OCI-LY1 (cell line): Measurements from ENCODE around the gene DDX19B.
"Not testable (repeated sequence)": the region's sequence is repeated elsewhere in the genome, so short reads cannot be mapped to it uniquely, and the experiment has no call there.

Experiments used
- H2AFZ ChIP-seq: fragments of 200-600 bp; sonication (generic), shearing (Covaris generic); 2 replicates; pipeline ENCODE4 v1.6.0; 2014; ENCODE audit warnings: antibody characterized with exemption, mild to moderate bottlenecking, low read length
- H3F3A ChIP-seq: fragments of 200-600 bp; sonication (generic), shearing (Covaris generic); 2 replicates; pipeline ENCODE4 v1.6.0; 2014; ENCODE audit warnings: mild to moderate bottlenecking, antibody characterized with exemption, low read length, moderate library complexity; ENCODE audit not compliant: insufficient read depth
- H3K27ac ChIP-seq: fragments of 200-600 bp; sonication (generic); 2 replicates; pipeline ENCODE4 v1.5.1; 2014; ENCODE audit warnings: low read length, mixed run types, mild to moderate bottlenecking, low read depth; ENCODE audit not compliant: poor library complexity, severe bottlenecking
- H3K27me3 ChIP-seq: fragments of 200-600 bp; sonication (generic); 2 replicates; pipeline ENCODE4 v1.6.0; 2014; ENCODE audit warnings: antibody characterized with exemption, mild to moderate bottlenecking, low read length, moderate library complexity; ENCODE audit not compliant: insufficient read depth
- H3K36me3 ChIP-seq: fragments of 200-600 bp; sonication (generic); 2 replicates; pipeline ENCODE4 v1.6.1; 2014; ENCODE audit warnings: mild to moderate bottlenecking, antibody characterized with exemption, low read length, moderate library complexity, mixed read lengths; ENCODE audit not compliant: insufficient read depth
- H3K4me1 ChIP-seq: fragments of 200-600 bp; sonication (generic); 2 replicates; pipeline ENCODE4 v1.5.1; 2014; ENCODE audit warnings: mild to moderate bottlenecking, low read length, moderate library complexity; ENCODE audit not compliant: insufficient read depth, severe bottlenecking
- H3K4me2 ChIP-seq: fragments of 200-600 bp; sonication (generic), shearing (Covaris generic); 2 replicates; pipeline ENCODE4 v1.6.1; 2014; ENCODE audit warnings: low read length
- H3K4me3 ChIP-seq: fragments of 200-600 bp; sonication (generic); 2 replicates; pipeline ENCODE4 v1.5.1; 2014; ENCODE audit warnings: low read length, low read depth, mild to moderate bottlenecking, mixed read lengths; ENCODE audit not compliant: poor library complexity, severe bottlenecking
- H3K79me2 ChIP-seq: fragments of 200-600 bp; shearing (Covaris generic); 2 replicates; pipeline ENCODE4 v1.6.1; 2016; ENCODE audit warnings: mixed run types, low read length, mixed read lengths; ENCODE audit not compliant: insufficient read depth
- H3K9ac ChIP-seq: fragments of 200-600 bp; sonication (generic), shearing (Covaris generic); 2 replicates; pipeline ENCODE4 v1.6.1; 2014; ENCODE audit warnings: mild to moderate bottlenecking, low read length, mixed read lengths
- H3K9me2 ChIP-seq: fragments of 200-600 bp; sonication (generic), shearing (Covaris generic); 2 replicates; pipeline ENCODE4 v1.6.1; 2014; ENCODE audit warnings: low read depth, mild to moderate bottlenecking, low read length, mixed read lengths
- H3K9me3 ChIP-seq: fragments of 200-600 bp; shearing (Covaris generic); 2 replicates; pipeline ENCODE4 v1.6.1; 2014; ENCODE audit warnings: low read length, mixed read lengths
- H4K20me1 ChIP-seq: fragments of 200-600 bp; sonication (generic), shearing (Covaris generic); 2 replicates; pipeline ENCODE4 v1.6.0; 2016; ENCODE audit warnings: mild to moderate bottlenecking, low read length; ENCODE audit not compliant: insufficient read depth
- EZH2 ChIP-seq: fragments of 200-600 bp; sonication (generic), shearing (Covaris generic); IDR thresholded peaks from 2 replicates; pipeline ENCODE4 v1.8.0; 2017; ENCODE audit warnings: borderline replicate concordance, mixed run types, mild to moderate bottlenecking, antibody characterized with exemption, low read length, moderate library complexity, mixed read lengths
- TF ChIP-seq, protein P1 (sequence below): fragments of 200-600 bp; sonication (generic), shearing (Covaris generic); IDR thresholded peaks from 2 replicates; pipeline ENCODE4 v1.5.1; 2017; ENCODE audit warnings: mild to moderate bottlenecking, antibody characterized with exemption, low read length, moderate library complexity, mixed read lengths

The DDX19B gene

DNA sequence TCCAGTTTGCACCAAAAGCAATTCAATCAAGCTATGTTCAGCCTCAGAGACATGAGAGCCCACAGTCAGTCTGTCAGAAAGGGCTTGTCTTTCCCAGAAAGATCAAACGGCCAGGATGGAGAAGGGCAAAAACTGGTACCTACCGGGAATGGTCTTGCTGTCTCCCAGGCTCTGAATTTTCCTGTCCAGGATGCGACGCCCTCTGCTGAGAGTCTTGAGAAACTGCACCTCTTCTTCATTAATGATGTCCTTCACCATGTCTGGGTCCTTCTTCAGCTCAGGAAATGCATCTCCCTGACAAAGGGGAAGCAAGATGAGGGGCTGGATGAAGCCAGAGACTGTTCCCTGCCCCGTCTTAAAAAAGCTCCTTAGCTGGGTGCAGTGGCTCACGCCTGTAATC lies 31.5 kb upstream of the DDX19B start:
- no peaks in the 10 kb centered on the region for H4K20me1 ChIP-seq
- no peaks in the 10 kb centered on the region for H3F3A ChIP-seq
- H3K79me2 ChIP-seq: no peaks in the 10 kb centered on the region
- H2AFZ ChIP-seq: no peak overlapping the region
- no peak for TF ChIP-seq EZH2
- TF ChIP-seq, protein P1, sequence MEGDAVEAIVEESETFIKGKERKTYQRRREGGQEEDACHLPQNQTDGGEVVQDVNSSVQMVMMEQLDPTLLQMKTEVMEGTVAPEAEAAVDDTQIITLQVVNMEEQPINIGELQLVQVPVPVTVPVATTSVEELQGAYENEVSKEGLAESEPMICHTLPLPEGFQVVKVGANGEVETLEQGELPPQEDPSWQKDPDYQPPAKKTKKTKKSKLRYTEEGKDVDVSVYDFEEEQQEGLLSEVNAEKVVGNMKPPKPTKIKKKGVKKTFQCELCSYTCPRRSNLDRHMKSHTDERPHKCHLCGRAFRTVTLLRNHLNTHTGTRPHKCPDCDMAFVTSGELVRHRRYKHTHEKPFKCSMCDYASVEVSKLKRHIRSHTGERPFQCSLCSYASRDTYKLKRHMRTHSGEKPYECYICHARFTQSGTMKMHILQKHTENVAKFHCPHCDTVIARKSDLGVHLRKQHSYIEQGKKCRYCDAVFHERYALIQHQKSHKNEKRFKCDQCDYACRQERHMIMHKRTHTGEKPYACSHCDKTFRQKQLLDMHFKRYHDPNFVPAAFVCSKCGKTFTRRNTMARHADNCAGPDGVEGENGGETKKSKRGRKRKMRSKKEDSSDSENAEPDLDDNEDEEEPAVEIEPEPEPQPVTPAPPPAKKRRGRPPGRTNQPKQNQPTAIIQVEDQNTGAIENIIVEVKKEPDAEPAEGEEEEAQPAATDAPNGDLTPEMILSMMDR: peak; percentile 72
- H3K9ac ChIP-seq: no peak overlapping the region
- H3K4me2 ChIP-seq: no peak overlapping the region
- no peak overlapping the region for H3K4me3 ChIP-seq
- H3K4me1 ChIP-seq: no peaks in the 10 kb centered on the region
- no peak overlapping the region for H3K27ac ChIP-seq
- no peaks in the 10 kb centered on the region for H3K9me2 ChIP-seq
- peaks cover 96% of the 10 kb centered on the region for H3K36me3 ChIP-seq
- no peaks in the 10 kb centered on the region for H3K27me3 ChIP-seq
- no peaks in the 10 kb centered on the region for H3K9me3 ChIP-seq

DNA sequence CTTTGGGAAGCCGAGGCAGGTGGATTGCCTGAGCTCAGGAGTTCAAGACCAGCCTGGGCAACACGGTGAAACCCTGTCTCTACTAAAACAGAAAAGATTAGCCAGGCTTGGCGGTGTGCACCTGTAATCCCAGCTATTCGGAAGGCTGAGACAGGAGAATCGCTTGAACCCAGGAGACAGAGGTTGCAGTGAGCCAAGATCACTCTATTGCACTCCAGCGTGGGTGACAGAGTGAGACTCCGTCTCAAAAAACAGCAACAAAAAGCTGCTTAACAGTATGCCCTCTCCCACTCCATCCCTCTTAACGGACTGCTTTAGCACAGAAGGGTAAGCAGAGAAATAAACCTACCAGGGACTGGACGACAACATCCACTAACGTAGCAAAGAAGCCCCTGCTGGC lies 31.1 kb upstream of the DDX19B start:
- H3K9me2 ChIP-seq, H3K79me2 ChIP-seq, H3K9ac ChIP-seq, H2AFZ ChIP-seq, H3F3A ChIP-seq, H3K4me2 ChIP-seq, H3K4me3 ChIP-seq, H3K9me3 ChIP-seq, H3K27ac ChIP-seq, H3K27me3 ChIP-seq, H4K20me1 ChIP-seq, H3K4me1 ChIP-seq: not testable (repeated sequence)
- peaks cover 96% of the 10 kb centered on the region for H3K36me3 ChIP-seq

DNA sequence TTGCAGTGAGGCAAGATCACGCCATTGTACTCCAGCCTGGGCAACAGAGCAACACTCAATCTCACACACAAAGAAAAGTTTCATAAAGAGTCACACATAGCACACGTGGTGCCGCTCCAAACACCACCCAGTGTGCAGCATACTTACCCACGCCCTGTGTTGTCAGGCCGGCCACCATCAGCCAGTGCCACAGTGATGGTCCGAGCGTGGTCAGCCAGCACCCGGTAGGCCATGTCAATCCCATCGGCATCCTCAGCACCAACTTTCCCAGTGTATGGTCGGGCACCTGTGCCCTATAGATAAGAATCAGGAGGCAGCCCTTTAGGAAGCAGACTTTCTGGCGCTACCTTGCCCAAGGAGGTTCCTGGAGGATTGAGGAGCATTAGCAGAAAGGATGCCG lies 29.5 kb upstream of the DDX19B start:
- Histone ChIP-seq H4K20me1 (no peaks in the 10 kb centered on the region), H3F3A (no peaks in the 10 kb centered on the region), H3K9ac (no peak overlapping the region), H3K27ac (no peak overlapping the region), H3K9me3 (no peaks in the 10 kb centered on the region), H3K9me2 (no peaks in the 10 kb centered on the region), H3K4me3 (no peak overlapping the region), H3K36me3 (peaks cover 96% of the 10 kb centered on the region), H2AFZ (no peak overlapping the region), H3K27me3 (no peaks in the 10 kb centered on the region), H3K79me2 (no peaks in the 10 kb centered on the region), H3K4me2 (no peak overlapping the region), H3K4me1 (no peaks in the 10 kb centered on the region)
- TF ChIP-seq, protein P1: no peak
- no peak for TF ChIP-seq EZH2

DNA sequence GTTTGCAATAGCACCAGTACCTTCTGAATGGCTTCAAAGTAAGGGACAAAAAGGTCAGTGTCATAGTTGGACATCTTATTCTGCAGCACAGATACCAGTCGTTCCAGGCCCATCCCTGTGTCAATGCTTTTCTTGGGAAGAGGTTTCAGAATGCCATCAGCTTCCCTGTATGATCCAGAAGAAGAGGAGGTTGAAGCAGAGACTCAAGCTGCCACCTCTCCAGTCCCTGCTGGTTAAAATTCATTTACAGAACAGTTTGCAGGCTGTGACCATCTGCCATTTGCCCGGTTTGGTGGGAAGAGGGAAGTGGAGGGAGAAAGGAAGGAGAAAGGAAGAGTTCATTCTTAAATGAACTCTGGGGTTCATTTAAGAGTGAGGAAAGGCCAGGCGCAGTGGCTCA lies 28.8 kb upstream of the DDX19B start:
- H3K36me3 ChIP-seq: peaks cover 94% of the 10 kb centered on the region

More for the DNA sequence above, 28.8 kb upstream of the DDX19B start:
- no peak for TF ChIP-seq EZH2
- TF ChIP-seq, protein P1: no peak
- H3K27me3 ChIP-seq: no peaks in the 10 kb centered on the region
- no peaks in the 10 kb centered on the region for H3K79me2 ChIP-seq
- H3K9me3 ChIP-seq: no peaks in the 10 kb centered on the region
- H3K4me1 ChIP-seq: no peaks in the 10 kb centered on the region
- H4K20me1 ChIP-seq: no peaks in the 10 kb centered on the region
- H2AFZ ChIP-seq: no peak overlapping the region
- H3K9ac ChIP-seq: no peak overlapping the region
- no peak overlapping the region for H3K4me2 ChIP-seq
- H3K27ac ChIP-seq: no peak overlapping the region
- H3K4me3 ChIP-seq: no peak overlapping the region
- H3K9me2 ChIP-seq: no peaks in the 10 kb centered on the region
- H3F3A ChIP-seq: no peaks in the 10 kb centered on the region
